GM12875 (cell line): ENCODE data around the gene VPS37B.

Experiments used
- H3K4me3 ChIP-seq: one replicate; pipeline ENCODE4 v1.5.1; 2011; ENCODE audit warnings: low read depth, low read length, control low read depth
- TF ChIP-seq, protein P1 (sequence below): IDR thresholded peaks from 2 replicates; pipeline ENCODE4 v1.5.1; 2011; ENCODE audit warnings: low read depth, mild to moderate bottlenecking, control low read depth, inconsistent platforms, low read length, moderate library complexity, borderline replicate concordance; ENCODE audit not compliant: insufficient read depth

Gene VPS37B

DNA sequence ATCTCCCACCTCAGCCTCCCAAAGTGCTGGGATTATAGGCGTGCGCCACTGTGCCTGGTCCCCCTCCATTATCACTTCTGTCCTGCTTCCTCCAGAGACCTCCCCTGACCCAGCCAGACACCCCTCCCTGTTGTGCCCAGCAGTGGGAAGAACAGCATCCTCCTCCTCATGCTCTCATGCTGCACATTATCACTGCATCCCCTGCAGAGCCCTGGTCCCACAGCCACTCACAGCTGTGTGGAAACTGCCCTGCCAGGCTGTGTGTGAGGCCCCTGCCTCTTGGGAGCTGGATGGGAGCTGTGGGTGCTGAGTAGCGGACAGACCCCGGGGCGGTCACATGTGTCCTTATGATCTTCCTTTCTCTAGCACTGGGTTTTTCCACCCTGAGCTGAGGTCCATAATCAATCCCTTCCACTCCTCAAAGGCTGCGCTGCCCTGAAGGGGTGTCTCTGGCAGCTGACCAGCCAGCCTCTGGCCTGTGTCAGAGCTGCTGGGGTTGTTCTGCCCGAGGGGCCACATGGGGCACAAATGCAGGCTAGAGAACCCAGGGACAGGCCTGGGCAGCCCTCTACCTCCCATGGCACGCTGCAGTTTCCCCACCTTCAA, 51.5 kb downstream of the VPS37B start:
- TF ChIP-seq, protein P1, sequence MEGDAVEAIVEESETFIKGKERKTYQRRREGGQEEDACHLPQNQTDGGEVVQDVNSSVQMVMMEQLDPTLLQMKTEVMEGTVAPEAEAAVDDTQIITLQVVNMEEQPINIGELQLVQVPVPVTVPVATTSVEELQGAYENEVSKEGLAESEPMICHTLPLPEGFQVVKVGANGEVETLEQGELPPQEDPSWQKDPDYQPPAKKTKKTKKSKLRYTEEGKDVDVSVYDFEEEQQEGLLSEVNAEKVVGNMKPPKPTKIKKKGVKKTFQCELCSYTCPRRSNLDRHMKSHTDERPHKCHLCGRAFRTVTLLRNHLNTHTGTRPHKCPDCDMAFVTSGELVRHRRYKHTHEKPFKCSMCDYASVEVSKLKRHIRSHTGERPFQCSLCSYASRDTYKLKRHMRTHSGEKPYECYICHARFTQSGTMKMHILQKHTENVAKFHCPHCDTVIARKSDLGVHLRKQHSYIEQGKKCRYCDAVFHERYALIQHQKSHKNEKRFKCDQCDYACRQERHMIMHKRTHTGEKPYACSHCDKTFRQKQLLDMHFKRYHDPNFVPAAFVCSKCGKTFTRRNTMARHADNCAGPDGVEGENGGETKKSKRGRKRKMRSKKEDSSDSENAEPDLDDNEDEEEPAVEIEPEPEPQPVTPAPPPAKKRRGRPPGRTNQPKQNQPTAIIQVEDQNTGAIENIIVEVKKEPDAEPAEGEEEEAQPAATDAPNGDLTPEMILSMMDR = no peak
- H3K4me3 ChIP-seq = no peak overlapping the region

DNA sequence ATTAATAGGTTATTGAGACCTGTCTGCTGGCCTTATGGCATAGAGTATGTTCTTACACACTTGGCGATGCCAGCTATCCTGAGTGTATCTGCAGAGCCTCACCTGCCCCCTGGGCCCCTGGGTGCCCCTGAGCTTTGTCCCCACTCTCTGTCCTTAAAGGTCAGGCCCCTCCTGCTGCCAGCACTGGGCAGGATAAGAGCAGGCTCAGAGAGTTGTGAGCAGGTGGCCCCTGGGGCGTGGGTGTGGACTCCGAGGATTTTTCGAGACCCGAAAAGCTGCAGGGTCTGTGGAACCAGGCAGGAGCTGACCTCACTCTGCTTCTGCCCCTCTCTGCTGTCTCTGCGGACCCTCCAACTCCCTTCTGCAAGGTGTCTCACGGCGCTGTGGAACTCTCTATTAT, 52.5 kb downstream of the VPS37B start:
- TF ChIP-seq, protein P1 = no peak

DNA sequence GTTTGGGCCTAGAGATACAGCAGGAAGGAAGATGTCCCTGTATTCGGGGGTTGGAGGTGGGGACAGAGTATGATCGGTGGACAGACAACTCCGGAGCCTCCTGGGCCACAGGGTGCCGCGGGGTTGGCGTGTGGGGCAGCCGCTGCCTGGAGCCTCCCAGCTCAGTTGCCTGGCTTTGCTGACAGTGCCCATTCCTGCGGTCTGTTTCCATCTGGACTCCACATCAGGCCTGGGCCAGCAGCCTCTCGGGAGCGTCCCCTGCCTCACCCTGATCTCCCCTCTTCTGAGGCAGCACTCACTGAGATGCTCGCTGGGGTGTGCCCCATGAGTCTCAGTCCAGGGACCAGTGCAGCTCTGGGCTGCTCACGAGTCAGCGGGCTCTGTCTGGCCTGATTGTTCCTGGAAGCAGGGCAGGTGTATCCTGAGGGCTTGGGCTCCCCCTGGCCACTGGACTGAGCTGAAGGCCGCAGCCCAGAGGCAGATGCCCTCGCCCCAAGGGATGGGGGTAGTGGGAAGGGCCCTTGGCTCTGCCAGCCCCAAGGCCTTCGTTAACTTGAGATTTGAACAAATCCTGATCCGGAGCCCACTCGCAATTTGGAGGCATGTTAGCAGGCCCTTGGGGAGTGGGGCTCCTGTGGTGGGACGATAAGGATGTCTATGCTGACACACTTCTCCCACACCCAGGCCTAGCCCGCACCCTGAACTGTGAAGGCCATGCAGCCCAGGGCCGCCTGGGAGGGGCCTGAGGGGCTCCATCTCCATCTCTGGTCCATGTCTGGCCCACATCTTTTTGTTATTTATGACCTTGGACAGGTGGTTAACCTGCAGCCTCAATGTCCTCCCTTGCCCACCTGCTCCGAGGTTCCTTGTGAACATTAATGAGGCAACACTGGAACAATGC, 53.2 kb downstream of the VPS37B start:
- H3K4me3 ChIP-seq = no peak overlapping the region
- TF ChIP-seq, protein P1 = no peak

More for the DNA sequence above, 52.5 kb downstream of the VPS37B start:
- H3K4me3 ChIP-seq = no peak overlapping the region

DNA sequence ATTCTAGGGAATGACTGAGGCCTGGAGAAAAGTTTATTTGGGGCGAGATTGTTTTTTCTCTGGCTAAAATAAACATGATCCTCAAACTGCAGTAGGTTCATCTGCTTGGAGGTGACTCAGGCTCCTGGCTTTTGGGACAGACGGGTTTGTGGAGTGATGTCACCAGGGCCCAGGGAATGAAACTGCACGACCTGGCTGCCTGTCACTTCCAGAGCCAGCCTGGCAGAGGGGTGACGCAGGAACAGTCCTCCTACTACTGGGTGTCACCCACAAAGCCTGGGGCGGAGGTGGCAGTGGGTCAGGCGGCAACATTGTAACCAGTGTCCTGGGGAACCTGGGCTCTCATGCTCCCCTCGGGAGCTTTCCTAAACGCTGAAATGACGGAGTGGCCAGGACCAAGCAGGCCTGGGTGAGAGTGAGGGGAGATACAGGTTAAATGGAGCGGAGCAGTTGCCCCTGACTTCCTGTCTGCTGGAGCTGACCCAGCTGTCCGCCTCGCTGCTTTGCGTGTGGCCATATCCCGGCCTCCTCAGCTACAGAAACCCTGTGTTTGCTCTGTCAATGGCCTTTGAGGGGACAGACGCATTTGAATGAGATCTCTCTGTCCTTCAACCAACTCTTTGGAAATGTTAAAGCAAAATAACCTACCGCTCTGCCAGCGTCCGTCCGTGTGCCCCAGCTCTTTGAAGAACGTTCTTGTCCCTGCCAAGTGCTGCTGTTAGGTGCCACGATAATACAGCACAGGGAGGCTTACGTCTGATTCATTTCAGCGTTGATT, 54.2 kb downstream of the VPS37B start:
- TF ChIP-seq, protein P1 = no peak
- H3K4me3 ChIP-seq = no peak overlapping the region

DNA sequence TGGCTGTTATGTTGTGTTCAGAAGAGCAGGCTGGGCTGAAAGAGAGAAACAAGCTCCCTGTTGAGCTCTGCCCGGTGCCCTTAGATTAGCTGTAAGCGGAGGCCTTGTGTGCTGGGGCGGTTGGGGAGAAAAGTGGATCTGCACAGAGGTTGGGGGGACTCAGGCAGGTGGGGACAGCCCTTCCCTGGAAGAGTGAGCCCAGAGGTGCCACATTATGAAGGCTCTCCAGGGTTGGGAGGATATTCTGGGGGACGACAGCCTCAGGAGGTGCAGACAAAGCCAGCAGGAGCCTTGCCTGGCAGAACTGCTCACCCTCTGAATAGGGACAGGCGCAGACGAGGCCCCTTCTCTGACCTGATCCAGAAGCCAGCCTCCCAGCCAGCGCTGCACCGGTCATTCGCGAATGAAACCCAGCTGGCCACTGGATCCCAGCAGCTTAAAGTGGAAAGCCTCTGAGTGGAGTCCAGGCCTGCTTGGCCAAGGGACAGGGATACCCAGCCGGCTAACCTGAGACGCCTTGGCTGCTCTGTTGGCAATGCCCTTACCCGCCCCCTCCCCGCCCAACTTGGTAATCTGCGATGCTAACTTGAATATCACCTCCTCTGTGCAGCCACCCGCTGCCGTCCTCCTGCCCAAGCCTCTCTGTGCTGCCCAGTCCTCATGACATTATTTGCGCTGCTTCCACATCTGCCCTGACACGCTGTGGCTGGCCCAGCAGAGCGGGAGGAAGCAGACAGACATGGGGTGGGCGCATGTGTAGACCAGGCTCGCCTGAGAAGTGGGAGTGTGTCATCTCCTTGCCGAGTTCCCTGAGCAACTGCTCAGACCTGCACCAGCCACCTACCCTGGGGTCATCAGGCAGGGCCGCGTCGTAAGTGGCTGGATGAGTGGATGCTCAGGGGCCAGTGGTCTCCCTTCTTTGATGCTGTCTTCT, 55.1 kb downstream of the VPS37B start:
- TF ChIP-seq, protein P1 = no peak
- no peak overlapping the region for H3K4me3 ChIP-seq

DNA sequence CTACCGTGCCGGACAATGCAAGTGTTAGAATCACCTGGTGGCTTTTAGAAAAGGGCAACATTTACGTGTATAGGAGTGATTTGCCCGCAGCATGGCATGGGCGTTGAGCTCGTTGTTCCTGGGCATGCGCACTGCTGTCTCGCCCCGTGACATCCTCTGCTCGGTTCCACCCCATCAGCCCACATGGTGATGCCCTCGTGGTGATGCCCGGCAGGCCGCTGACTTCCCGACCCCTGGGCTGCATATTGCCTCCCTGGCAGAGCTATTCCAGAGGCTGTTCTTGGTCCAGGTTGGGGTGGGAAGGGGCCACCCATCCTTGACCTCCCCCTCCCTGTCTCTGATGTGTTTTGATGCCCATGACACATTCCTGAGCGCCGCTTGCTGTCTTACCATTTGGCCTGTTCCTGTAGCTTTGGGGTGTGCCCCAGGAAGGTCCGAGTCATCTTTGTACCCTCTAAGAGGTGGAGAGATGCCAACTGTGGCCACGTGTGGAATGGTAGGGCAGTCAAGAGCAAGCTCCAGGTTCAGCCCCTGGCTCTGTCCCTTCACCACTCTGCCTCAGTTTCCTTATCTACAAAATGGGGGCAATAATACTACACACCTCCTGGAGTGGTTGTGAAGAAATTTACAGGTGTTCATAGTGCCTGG, 55.9 kb downstream of the VPS37B start:
- TF ChIP-seq, protein P1 = no peak
- H3K4me3 ChIP-seq = no peak overlapping the region
